ENCODE data around the gene PCBP3. TPM values are rescaled to one million over a fixed set of nuclear protein-coding genes. Genes with fewer than 3 reads are reported as not detected.

The PCBP3 gene
- total RNA-seq, 1 donor from 2014 or later: 4.6 TPM

GRCh38 chr21:45816794-45817193 lies 173.3 kb downstream of the PCBP3 start:
- Histone ChIP-seq H3K36me3 (no peaks in the 10 kb centered on the region), H3K4me1 (no peaks in the 10 kb centered on the region)
- H3K27ac Mint-ChIP-seq: no peak overlapping the region

GRCh38 chr21:45817345-45817744 lies 173.8 kb downstream of the PCBP3 start:
- no peak for DNase-seq (ENCODE audit: low spot score)
- TF ChIP-seq, protein P1, sequence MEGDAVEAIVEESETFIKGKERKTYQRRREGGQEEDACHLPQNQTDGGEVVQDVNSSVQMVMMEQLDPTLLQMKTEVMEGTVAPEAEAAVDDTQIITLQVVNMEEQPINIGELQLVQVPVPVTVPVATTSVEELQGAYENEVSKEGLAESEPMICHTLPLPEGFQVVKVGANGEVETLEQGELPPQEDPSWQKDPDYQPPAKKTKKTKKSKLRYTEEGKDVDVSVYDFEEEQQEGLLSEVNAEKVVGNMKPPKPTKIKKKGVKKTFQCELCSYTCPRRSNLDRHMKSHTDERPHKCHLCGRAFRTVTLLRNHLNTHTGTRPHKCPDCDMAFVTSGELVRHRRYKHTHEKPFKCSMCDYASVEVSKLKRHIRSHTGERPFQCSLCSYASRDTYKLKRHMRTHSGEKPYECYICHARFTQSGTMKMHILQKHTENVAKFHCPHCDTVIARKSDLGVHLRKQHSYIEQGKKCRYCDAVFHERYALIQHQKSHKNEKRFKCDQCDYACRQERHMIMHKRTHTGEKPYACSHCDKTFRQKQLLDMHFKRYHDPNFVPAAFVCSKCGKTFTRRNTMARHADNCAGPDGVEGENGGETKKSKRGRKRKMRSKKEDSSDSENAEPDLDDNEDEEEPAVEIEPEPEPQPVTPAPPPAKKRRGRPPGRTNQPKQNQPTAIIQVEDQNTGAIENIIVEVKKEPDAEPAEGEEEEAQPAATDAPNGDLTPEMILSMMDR (IDR thresholded peaks at IDR 0.05): no peak
- TF ChIP-seq EZH2phosphoT487 (IDR thresholded peaks at IDR 0.05) (no peak), EZH2 (IDR thresholded peaks at IDR 0.05) (no peak)
- H2AFZ ChIP-seq (replicated peaks): no peak overlapping the region
- H3K27me3 ChIP-seq: no peaks in the 10 kb centered on the region
- H3K36me3 Mint-ChIP-seq: no peaks in the 10 kb centered on the region
- no peaks in the 10 kb centered on the region for H3K4me1 ChIP-seq
- H3K4me2 ChIP-seq: no peak overlapping the region
- H3K9me3 Mint-ChIP-seq: peaks cover 2% of the 10 kb centered on the region
- no peaks in the 10 kb centered on the region for H3K9me3 ChIP-seq (ENCODE audit: low read depth)
- no peak overlapping the region for H3K4me3 ChIP-seq
- H3K4me1 Mint-ChIP-seq: peaks cover 49% of the 10 kb centered on the region
- no peak overlapping the region for H3K9ac ChIP-seq
- no peaks in the 10 kb centered on the region for H3K79me2 ChIP-seq (ENCODE audit: low read depth)
- no peak overlapping the region for H3K27ac Mint-ChIP-seq
- peaks cover 4% of the 10 kb centered on the region for H3K27me3 Mint-ChIP-seq (ENCODE audit: insufficient read depth, low read depth)
- H4K20me1 ChIP-seq (ENCODE audit: low read depth): no peaks in the 10 kb centered on the region
- no peaks in the 10 kb centered on the region for H3K36me3 ChIP-seq
- no peak overlapping the region for H3K27ac ChIP-seq
- H3K4me3 Mint-ChIP-seq: peak overlapping the region; percentile 34
- H3F3A ChIP-seq (ENCODE audit: low read depth): peaks cover 3% of the 10 kb centered on the region

More at GRCh38 chr21:45816794-45817193, 173.3 kb downstream of the PCBP3 start:
- peaks cover 3% of the 10 kb centered on the region for H3F3A ChIP-seq (ENCODE audit: low read depth)
- no peak for DNase-seq (ENCODE audit: low spot score)
- H3K9ac ChIP-seq: no peak overlapping the region
- H3K27me3 ChIP-seq: no peaks in the 10 kb centered on the region
- no peaks in the 10 kb centered on the region for H3K9me3 ChIP-seq (ENCODE audit: low read depth)
- H3K4me3 Mint-ChIP-seq: peak overlapping the region; percentile 34
- TF ChIP-seq EZH2phosphoT487 (IDR thresholded peaks at IDR 0.05) (no peak), EZH2 (IDR thresholded peaks at IDR 0.05) (no peak)
- TF ChIP-seq, protein P1 (IDR thresholded peaks at IDR 0.05): no peak
- no peak overlapping the region for H3K4me3 ChIP-seq
- H3K9me3 Mint-ChIP-seq: peaks cover 2% of the 10 kb centered on the region
- peaks cover 43% of the 10 kb centered on the region for H3K4me1 Mint-ChIP-seq
- no peak overlapping the region for H3K27ac ChIP-seq
- H3K79me2 ChIP-seq (ENCODE audit: low read depth): no peaks in the 10 kb centered on the region
- no peaks in the 10 kb centered on the region for H3K36me3 Mint-ChIP-seq
- H3K27me3 Mint-ChIP-seq (ENCODE audit: insufficient read depth, low read depth): peaks cover 4% of the 10 kb centered on the region
- no peak overlapping the region for H2AFZ ChIP-seq (replicated peaks)
- no peaks in the 10 kb centered on the region for H4K20me1 ChIP-seq (ENCODE audit: low read depth)
- H3K4me2 ChIP-seq: no peak overlapping the region

DNA sequence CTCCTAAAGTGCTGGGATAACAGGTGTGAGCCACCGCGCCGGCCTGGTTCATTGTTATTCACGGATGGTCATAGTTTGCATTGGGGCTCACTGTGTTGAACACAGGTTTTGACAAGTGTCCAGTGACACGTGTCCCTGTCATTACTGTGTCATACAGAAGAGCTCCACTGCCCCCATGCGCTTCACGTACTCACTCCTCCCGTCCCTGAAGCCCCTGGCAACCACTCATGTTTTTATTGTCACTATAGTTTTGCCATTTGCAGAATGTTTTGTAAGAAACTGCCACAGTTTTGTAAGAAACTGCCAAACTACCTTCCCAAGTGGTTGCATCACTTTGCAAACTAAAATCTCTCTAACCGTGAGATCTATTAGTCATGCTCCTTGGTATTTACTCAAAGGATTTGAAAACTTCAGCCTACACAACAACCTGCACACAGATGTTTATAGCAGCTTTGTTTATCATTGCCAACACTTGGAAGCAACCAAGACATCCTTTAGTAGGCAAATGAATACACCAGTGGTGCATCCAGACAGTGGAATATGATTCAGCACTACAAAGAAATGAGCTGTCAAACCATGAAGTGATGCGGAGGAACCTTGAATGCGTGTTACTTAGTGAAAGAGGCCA lies 174.9 kb downstream of the PCBP3 start:
- H3K4me2 ChIP-seq: no peak overlapping the region
- no peak overlapping the region for H3K9ac ChIP-seq
- H3K4me1 ChIP-seq: no peaks in the 10 kb centered on the region
- H3K36me3 ChIP-seq: no peaks in the 10 kb centered on the region
- no peaks in the 10 kb centered on the region for H3K9me3 ChIP-seq (ENCODE audit: low read depth)
- no peaks in the 10 kb centered on the region for H3K79me2 ChIP-seq (ENCODE audit: low read depth)
- Mint-ChIP-seq H3K27ac (no peak overlapping the region), H3K27me3 (ENCODE audit: insufficient read depth, low read depth) (peaks cover 4% of the 10 kb centered on the region), H3K9me3 (no peaks in the 10 kb centered on the region), H3K4me3 (no peak overlapping the region), H3K4me1 (peaks cover 55% of the 10 kb centered on the region), H3K36me3 (no peaks in the 10 kb centered on the region)
- peaks cover 3% of the 10 kb centered on the region for H3F3A ChIP-seq (ENCODE audit: low read depth)
- TF ChIP-seq EZH2phosphoT487 (IDR thresholded peaks at IDR 0.05): no peak
- no peak for TF ChIP-seq EZH2 (IDR thresholded peaks at IDR 0.05)
- TF ChIP-seq, protein P1 (IDR thresholded peaks at IDR 0.05): no peak
- no peak for DNase-seq (ENCODE audit: low spot score)
- H3K27ac ChIP-seq: no peak overlapping the region
- no peaks in the 10 kb centered on the region for H3K27me3 ChIP-seq
- no peaks in the 10 kb centered on the region for H4K20me1 ChIP-seq (ENCODE audit: low read depth)
- H2AFZ ChIP-seq (replicated peaks): no peak overlapping the region
- no peak overlapping the region for H3K4me3 ChIP-seq
